GM21526 (cell line): ENCODE data around the gene NDUFAF3.

ENCODE experiments used
- ATAC-seq: cut with Tn5 transposase; IDR thresholded peaks from one replicate; pipeline ENCODE4 v1.9.1; 2021; ENCODE audit warnings: moderate library complexity; ENCODE audit not compliant: unreplicated experiment, low FRiP score

NDUFAF3 gene

GRCh38 chr3:49034650-49035049 lies 12.7 kb downstream of the NDUFAF3 start:
- ATAC-seq, result no peak

GRCh38 chr3:49035281-49035680 lies 13.4 kb downstream of the NDUFAF3 start:
- no peak for ATAC-seq

- ATAC-seq, result no peak
Measured at GRCh38 chr3:49053543-49053942, 31.6 kb downstream of the NDUFAF3 start.

GRCh38 chr3:49054344-49054862 lies 32.5 kb downstream of the NDUFAF3 start:
- no peak for ATAC-seq

- ATAC-seq, result no peak
Measured at GRCh38 chr3:49057268-49057667, 35.3 kb downstream of the NDUFAF3 start.

- no peak for ATAC-seq
Measured at GRCh38 chr3:49058011-49058410, 36.1 kb downstream of the NDUFAF3 start.
